Raji (cell line): ENCODE results near the gene RNF123.

Experiments
- POLR2A ChIP-seq: IDR thresholded peaks from 2 replicates; pipeline ENCODE4 v1.6.1; 2011; ENCODE audit warnings: low read depth, low read length, control low read depth; ENCODE audit not compliant: insufficient read depth

The RNF123 gene

GRCh38 chr3:49751501-49751900 lies 62.1 kb downstream of the RNF123 start:
- no peak for TF ChIP-seq POLR2A

GRCh38 chr3:49754536-49754935 lies 65.2 kb downstream of the RNF123 start:
- no peak for TF ChIP-seq POLR2A

GRCh38 chr3:49756036-49756435 lies 66.7 kb downstream of the RNF123 start:
- no peak for TF ChIP-seq POLR2A

- no peak for TF ChIP-seq POLR2A
Measured at GRCh38 chr3:49757197-49757596, 67.8 kb downstream of the RNF123 start.

GRCh38 chr3:49759226-49759625 lies 69.9 kb downstream of the RNF123 start:
- no peak for TF ChIP-seq POLR2A

- no peak for TF ChIP-seq POLR2A
Measured at GRCh38 chr3:49761661-49762060, 72.3 kb downstream of the RNF123 start.

- no peak for TF ChIP-seq POLR2A
Measured at GRCh38 chr3:49763981-49764380, 74.6 kb downstream of the RNF123 start.

GRCh38 chr3:49769286-49769915 lies 80.0 kb downstream of the RNF123 start:
- TF ChIP-seq POLR2A: no peak

GRCh38 chr3:49769926-49770325 lies 80.6 kb downstream of the RNF123 start:
- TF ChIP-seq POLR2A: no peak
